Muscle of leg (tissue), 11 donors: Measurements from ENCODE around the gene FYCO1. TPM values are rescaled to one million over a fixed set of nuclear protein-coding genes. Genes with fewer than 3 reads are reported as not detected.

Experiments used
- DNase-seq: peaks from one replicate; pipeline ENCODE4 v3.0.0; 2013
- H3K27ac ChIP-seq: one replicate; pipeline ENCODE4 v1.5.1; 2013; ENCODE audit warnings: mild to moderate bottlenecking, low read length, control low read depth
- H3K27me3 ChIP-seq: one replicate; pipeline ENCODE4 v1.6.1; 2013; ENCODE audit warnings: low read length; ENCODE audit not compliant: control insufficient read depth, insufficient read depth
- H3K36me3 ChIP-seq: one replicate; pipeline ENCODE4 v1.6.1; 2013; ENCODE audit warnings: low read length; ENCODE audit not compliant: control insufficient read depth, insufficient read depth
- H3K4me1 ChIP-seq: one replicate; pipeline ENCODE4 v1.6.1; 2013; ENCODE audit warnings: low read length; ENCODE audit not compliant: control insufficient read depth, insufficient read depth
- H3K4me3 ChIP-seq: one replicate; pipeline ENCODE4 v1.5.1; 2013; ENCODE audit warnings: low read length, control low read depth
- H3K9me3 ChIP-seq: replicated peaks from 2 replicates; pipeline ENCODE4 v1.6.1; 2013; ENCODE audit warnings: low read depth, low read length; ENCODE audit not compliant: control insufficient read depth
- WGBS: methylation state at CpG from one replicate; pipeline ENCODE4 v1.1.5; 2013; ENCODE audit warnings: missing lambda C conversion rate; ENCODE audit not compliant: insufficient coverage; 5-methylcytosine and 5-hydroxymethylcytosine counted together
- polyA plus RNA-seq, 8 donors: library from polyadenylated mRNA; unstranded; fragments of 120-200 nt; gene quantifications; one replicate each; pipeline versions ENCODE4 v1.2.1 to v1.2.3, GENCODE V29; 2013; ENCODE audit warnings: inconsistent platforms in 1 of 8, low replicate concordance in 1 of 8; ENCODE audit not compliant: insufficient read length in 8 of 8, insufficient read depth in 1 of 8
- total RNA-seq: library from RNA; stranded (reverse); fragments of 120-200 nt; gene quantifications from one replicate; pipeline ENCODE4 v1.2.4, GENCODE V29; 2013

Gene FYCO1
- total and polyA plus RNA-seq, 9 donors: 18.6 to 33.6 (median 25.4) TPM

- no CpG with 5 or more reads among the region's 5 CpGs for WGBS
- H3K27me3 ChIP-seq: no peaks in the 10 kb centered on the region
- H3K9me3 ChIP-seq: no peaks in the 10 kb centered on the region
- no peak overlapping the region for H3K27ac ChIP-seq
- peaks cover 23% of the 10 kb centered on the region for H3K36me3 ChIP-seq
- DNase-seq: no peak
- H3K4me1 ChIP-seq: peaks cover 17% of the 10 kb centered on the region
- no peak overlapping the region for H3K4me3 ChIP-seq
Observed at GRCh38 chr3:45939341-45939771, 56.3 kb downstream of the FYCO1 start.

- WGBS: 6% methylated on average over 4 of the region's 4 CpGs
Observed at GRCh38 chr3:45938864-45939263, 56.8 kb downstream of the FYCO1 start.

GRCh38 chr3:45938043-45938435 lies 57.6 kb downstream of the FYCO1 start:
- Histone ChIP-seq H3K4me3 (no peak overlapping the region), H3K4me1 (peaks cover 17% of the 10 kb centered on the region), H3K36me3 (peaks cover 23% of the 10 kb centered on the region), H3K9me3 (no peaks in the 10 kb centered on the region), H3K27ac (no peak overlapping the region), H3K27me3 (no peaks in the 10 kb centered on the region)
- WGBS: 88% methylated on average over 3 of the region's 4 CpGs
- DNase-seq: no peak

More at GRCh38 chr3:45938864-45939263, 56.8 kb downstream of the FYCO1 start:
- Histone ChIP-seq H3K4me1 (peaks cover 17% of the 10 kb centered on the region), H3K4me3 (no peak overlapping the region), H3K27me3 (no peaks in the 10 kb centered on the region), H3K27ac (no peak overlapping the region), H3K36me3 (peaks cover 23% of the 10 kb centered on the region), H3K9me3 (no peaks in the 10 kb centered on the region)
- peak; percentile 92 for DNase-seq

GRCh38 chr3:45937206-45938042 lies 58.2 kb downstream of the FYCO1 start:
- Histone ChIP-seq H3K4me1 (peaks cover 10% of the 10 kb centered on the region), H3K36me3 (peaks cover 25% of the 10 kb centered on the region), H3K27me3 (no peaks in the 10 kb centered on the region), H3K9me3 (no peaks in the 10 kb centered on the region), H3K4me3 (no peak overlapping the region), H3K27ac (no peak overlapping the region)
- no peak for DNase-seq
- WGBS: 85% methylated on average over 6 of the region's 8 CpGs

- Histone ChIP-seq H3K9me3 (no peaks in the 10 kb centered on the region), H3K4me1 (peaks cover 6% of the 10 kb centered on the region), H3K4me3 (no peak overlapping the region), H3K27ac (no peak overlapping the region), H3K36me3 (peaks cover 36% of the 10 kb centered on the region), H3K27me3 (no peaks in the 10 kb centered on the region)
- DNase-seq: no peak
- 96% methylated on average over 7 of the region's 9 CpGs for WGBS
Observed at GRCh38 chr3:45936261-45936660, 59.4 kb downstream of the FYCO1 start.

- Histone ChIP-seq H3K4me3 (no peak overlapping the region), H3K9me3 (no peaks in the 10 kb centered on the region), H3K36me3 (peaks cover 63% of the 10 kb centered on the region), H3K4me1 (no peaks in the 10 kb centered on the region), H3K27me3 (no peaks in the 10 kb centered on the region), H3K27ac (no peak overlapping the region)
- no CpG with 5 or more reads among the region's 4 CpGs for WGBS
- no peak for DNase-seq
Observed at GRCh38 chr3:45933591-45933990, 62.0 kb downstream of the FYCO1 start.

GRCh38 chr3:45932112-45932511 lies 63.5 kb downstream of the FYCO1 start:
- Histone ChIP-seq H3K36me3 (peaks cover 74% of the 10 kb centered on the region), H3K27ac (no peak overlapping the region), H3K27me3 (no peaks in the 10 kb centered on the region), H3K9me3 (no peaks in the 10 kb centered on the region), H3K4me1 (no peaks in the 10 kb centered on the region), H3K4me3 (no peak overlapping the region)
- 94% methylated on average over 3 of the region's 4 CpGs for WGBS
- DNase-seq: no peak

- 72% methylated on average over 4 of the region's 6 CpGs for WGBS
- Histone ChIP-seq H3K36me3 (peaks cover 68% of the 10 kb centered on the region), H3K4me1 (no peaks in the 10 kb centered on the region), H3K27ac (no peak overlapping the region), H3K27me3 (no peaks in the 10 kb centered on the region), H3K4me3 (no peak overlapping the region), H3K9me3 (no peaks in the 10 kb centered on the region)
- no peak for DNase-seq
Observed at GRCh38 chr3:45931496-45931895, 64.1 kb downstream of the FYCO1 start.

- Histone ChIP-seq H3K4me3 (no peak overlapping the region), H3K36me3 (peaks cover 55% of the 10 kb centered on the region), H3K4me1 (no peaks in the 10 kb centered on the region), H3K27ac (no peak overlapping the region), H3K9me3 (no peaks in the 10 kb centered on the region), H3K27me3 (no peaks in the 10 kb centered on the region)
- DNase-seq: peak; percentile 27
- WGBS: 57% methylated on average over 5 of the region's 9 CpGs
Observed at GRCh38 chr3:45929042-45929679, 66.5 kb downstream of the FYCO1 start.

GRCh38 chr3:45927881-45928280 lies 67.7 kb downstream of the FYCO1 start:
- Histone ChIP-seq H3K4me1 (no peaks in the 10 kb centered on the region), H3K9me3 (no peaks in the 10 kb centered on the region), H3K27me3 (no peaks in the 10 kb centered on the region), H3K4me3 (no peak overlapping the region), H3K27ac (no peak overlapping the region), H3K36me3 (peaks cover 67% of the 10 kb centered on the region)
- no peak for DNase-seq
- no CpG with 5 or more reads among the region's 2 CpGs for WGBS
